GM21526 (cell line): ENCODE results near the gene UNC5B.

Source experiments
- ATAC-seq: cut with Tn5 transposase; IDR thresholded peaks from one replicate; pipeline ENCODE4 v1.9.1; 2021; ENCODE audit warnings: moderate library complexity; ENCODE audit not compliant: unreplicated experiment, low FRiP score

UNC5B gene

DNA sequence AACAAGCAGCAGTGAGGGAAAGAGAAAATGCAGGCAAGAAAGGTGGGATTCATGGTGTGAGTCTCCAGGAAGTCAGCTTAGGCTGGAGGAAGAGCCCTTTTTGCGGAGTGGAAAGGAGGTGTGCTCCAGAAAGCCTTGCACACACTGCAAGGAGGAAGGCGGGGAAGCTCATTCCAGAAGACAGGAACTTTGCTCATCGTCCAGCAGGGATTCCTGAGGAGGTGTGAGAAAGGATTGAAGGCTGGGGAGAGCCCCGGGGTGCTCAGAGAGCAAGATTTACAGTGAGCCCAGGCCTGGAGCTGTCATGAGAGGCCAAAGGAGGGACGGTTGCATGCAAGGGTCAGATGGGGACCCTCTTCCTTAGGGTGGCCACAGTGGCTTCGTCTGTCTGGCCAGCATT is 124.3 kb downstream of the UNC5B start:
- no peak for ATAC-seq

DNA sequence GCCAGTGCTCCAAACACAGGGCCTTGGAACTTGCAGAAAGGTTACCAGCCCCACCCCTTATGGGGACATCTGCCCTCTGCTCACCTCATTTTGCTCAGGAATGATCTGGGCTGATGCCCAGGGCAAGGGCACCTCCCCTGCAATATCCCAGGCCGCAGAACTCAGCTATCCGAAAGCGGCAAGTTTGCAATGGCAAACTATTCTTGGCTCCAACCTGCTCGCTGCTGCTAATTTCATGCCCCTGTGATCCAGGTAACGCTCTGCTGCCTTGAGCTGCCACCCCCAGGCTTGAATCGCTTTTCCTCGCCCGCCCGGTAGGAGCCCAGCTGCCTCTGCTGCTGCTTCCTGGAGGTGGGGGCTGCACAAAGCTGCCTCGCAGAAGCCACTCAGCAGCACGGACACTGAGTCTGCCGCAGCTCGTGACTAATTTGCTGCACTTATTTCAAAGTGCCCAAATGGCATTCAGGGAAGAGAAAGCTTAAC is 124.9 kb downstream of the UNC5B start:
- ATAC-seq, result no peak

DNA sequence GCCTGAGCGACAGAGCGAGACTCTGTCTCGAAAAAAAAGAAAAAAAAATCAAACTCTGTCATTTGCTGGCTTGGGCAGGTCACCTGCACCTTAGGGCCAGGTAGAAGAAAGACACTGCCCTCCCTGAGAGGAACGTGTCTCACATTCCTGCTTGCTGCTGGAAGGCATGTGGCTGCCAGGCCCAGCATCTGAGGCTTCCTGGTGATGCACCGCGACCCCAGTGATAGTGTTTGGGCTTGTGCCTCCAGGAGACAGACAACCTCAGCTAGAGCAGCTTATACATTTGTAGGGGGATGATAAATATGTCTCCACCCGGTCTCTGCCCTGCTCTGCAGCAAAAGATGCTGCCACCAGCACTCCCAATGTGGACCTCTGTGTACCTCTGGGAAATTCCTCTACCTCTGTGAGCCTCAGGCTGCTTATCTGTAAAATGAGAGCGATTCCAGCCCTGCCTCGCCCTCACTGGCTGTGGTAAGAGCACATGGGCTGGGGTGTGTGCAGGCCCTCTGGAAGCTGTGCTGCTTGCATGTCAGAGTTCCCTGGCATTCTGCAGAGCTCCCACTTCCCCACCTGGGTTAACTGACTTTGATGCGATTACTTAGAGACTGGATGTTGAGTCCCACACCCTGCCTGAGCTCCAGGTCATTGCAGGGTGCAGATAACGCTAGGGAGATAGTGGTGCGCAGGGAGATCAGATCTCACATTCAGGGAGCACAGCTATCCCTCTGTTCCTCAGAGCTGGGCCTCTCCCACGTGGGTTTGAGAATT is 126.5 kb downstream of the UNC5B start:
- ATAC-seq, result no peak

GRCh38 chr10:71339796-71340589 is 127.6 kb downstream of the UNC5B start:
- ATAC-seq, result no peak

GRCh38 chr10:71342573-71343391 is 130.4 kb downstream of the UNC5B start:
- no peak for ATAC-seq

GRCh38 chr10:71343392-71343773 is 131.0 kb downstream of the UNC5B start:
- ATAC-seq, result no peak

- no peak for ATAC-seq
Measured at GRCh38 chr10:71344154-71344925, 132.0 kb downstream of the UNC5B start.

DNA sequence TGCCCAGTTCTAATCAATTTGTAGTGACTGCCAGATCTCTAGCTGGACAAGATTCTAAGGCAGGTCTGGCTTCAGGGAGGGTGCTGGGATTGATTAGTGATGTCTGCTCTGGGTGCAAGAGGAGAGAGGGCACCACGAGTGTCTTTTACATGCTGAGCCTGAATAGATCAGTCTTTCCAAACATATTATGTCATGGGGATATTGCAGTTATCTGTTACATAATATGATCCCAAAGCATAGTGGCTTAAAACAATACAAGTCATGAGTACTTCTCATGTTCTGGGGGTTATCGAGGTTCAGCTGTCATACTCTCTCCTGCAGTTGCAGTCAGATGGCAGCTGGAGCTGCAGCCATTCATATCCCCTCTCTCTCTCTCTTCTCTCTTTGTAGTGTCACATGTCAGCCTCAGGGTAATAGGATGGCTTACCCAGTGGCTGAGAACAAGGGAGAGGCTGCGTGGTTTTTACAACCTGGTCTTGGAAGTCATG is 132.7 kb downstream of the UNC5B start:
- no peak for ATAC-seq

DNA sequence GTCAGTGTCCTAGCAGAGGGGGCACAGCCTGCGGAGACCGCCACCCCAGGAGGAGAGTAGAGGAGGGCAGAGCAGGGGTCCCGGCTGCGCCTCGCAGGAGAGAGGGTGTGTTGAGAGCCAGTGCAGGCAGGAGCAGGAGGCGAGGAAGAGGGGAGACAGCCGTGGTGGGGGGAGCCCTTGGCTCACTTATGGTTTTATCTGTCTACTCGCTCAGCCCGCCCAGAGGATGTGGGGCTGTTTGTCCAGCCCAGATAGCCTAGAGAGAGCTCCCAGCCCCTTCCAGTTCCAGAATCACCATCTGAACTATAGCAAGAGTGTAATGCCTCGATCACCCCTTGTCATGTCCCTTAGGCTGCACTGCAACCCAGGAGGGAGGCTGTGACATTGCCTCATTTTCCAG is 133.3 kb downstream of the UNC5B start:
- no peak for ATAC-seq

- ATAC-seq, result no peak
Measured at GRCh38 chr10:71346731-71347130, 134.4 kb downstream of the UNC5B start.

GRCh38 chr10:71347587-71348395 is 135.4 kb downstream of the UNC5B start:
- no peak for ATAC-seq

- ATAC-seq, result no peak
Measured at GRCh38 chr10:71348850-71349249, 136.5 kb downstream of the UNC5B start.

GRCh38 chr10:71349406-71349805 is 137.0 kb downstream of the UNC5B start:
- ATAC-seq, result no peak

DNA sequence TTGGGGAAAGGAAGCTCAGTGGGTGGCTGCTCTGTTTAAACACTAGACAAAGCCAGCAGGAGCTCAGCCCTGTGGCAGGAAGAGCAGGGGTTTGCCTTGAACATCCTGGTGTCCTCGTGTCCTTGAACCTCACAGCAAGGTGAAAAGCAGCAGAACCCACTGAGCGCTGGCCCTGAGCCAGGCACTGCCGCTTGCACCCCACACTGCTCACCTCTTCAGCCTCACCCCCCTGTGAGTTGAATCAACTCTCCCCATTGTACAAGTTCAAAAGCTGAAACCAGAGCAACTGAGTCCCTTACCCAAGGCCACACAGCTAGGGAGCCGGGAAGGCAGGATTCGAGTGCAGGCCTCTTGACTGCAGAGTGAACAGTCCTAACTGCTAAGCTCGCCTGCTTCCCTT is 138.7 kb downstream of the UNC5B start:
- no peak for ATAC-seq

- no peak for ATAC-seq
Measured at GRCh38 chr10:71351628-71352319, 139.4 kb downstream of the UNC5B start.
